HG03097 (cell line): ENCODE measurements around the gene PSMG4.

Experiments
- ATAC-seq: cut with Tn5 transposase; IDR thresholded peaks from one replicate; pipeline ENCODE4 v1.9.1; 2021; ENCODE audit not compliant: unreplicated experiment, low FRiP score

The PSMG4 gene

DNA sequence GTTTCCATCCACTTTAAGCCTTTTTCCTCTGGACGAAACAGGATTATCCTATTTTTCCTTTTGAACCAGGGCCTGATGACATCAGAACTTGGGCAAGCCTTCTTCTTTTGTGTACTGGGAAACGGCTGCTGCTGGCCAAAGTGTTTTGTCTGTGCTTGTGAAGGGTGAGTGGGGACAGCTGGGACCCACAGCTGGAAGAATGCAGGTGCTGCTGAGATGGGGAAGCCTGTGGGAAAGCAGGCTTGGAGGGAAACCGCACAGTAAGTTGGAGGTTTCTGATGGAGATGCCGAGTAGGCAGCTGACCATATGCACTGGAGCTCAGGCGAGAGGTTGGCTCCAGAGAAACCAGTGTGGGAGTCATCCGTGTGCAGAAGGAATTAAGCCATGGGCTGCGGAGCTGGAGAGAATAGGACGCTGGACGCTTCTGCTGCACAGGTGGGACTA is 8.5 kb upstream of the PSMG4 start:
- ATAC-seq: no peak

DNA sequence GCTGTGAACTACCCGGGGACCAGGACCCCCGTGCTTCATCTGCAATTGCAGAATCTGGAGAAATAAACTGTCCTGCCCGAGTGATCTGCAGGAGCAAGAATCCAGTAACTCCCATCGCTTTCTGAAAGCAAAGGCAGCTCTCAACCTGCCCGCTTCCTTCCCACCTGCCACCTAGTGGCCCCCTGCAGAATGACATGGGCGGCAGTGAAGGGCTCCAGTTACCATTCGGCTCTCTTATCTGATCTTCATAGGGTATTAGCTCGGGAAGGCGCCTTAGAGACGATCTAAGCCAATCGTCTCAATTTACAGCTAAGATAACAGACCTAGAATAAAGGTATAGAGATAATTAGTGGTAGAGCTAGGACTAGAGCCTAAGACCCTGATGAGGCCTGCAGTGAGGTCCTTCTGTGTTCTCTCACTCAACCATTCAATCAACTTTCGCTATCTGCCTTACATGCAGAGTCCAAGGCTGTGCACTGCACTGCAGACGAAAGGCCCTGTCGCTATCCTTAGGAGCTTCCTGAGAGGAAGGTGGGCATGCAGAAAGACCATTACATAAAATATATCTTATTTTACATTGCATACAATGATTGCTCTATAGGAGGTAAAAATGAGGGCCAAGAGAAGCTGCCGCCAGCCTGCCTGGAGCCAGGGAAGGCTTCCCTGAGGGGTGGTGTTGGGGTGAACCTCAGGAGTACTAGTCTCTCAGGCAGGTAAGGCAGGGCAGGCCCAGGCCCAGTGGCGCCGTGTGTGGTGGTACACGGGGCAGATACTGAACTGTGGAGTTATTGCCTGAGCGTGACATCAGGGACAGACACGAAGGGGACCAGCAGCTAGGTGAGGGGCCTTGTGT is 7.1 kb upstream of the PSMG4 start:
- peak; percentile 57 for ATAC-seq

DNA sequence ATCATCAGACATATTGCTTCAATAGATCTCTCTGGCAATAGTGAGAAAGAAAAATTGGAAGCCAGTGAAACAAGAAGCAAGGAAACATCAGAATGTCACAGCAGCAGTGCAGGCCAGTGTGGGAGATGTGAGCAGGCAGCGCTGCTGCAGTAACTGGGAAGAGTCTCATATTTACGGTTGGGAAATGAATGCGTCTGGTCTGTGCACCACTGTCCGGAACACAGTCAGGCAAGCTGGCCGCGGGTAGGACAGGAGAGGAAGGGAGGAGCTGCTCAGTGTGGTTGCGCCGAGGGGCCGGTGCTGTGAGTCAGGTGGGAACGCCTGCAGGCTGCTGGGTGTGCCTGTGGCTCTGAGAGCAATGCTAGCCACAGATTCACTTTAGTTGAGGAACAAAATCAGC is 6.4 kb upstream of the PSMG4 start:
- ATAC-seq: no peak

DNA sequence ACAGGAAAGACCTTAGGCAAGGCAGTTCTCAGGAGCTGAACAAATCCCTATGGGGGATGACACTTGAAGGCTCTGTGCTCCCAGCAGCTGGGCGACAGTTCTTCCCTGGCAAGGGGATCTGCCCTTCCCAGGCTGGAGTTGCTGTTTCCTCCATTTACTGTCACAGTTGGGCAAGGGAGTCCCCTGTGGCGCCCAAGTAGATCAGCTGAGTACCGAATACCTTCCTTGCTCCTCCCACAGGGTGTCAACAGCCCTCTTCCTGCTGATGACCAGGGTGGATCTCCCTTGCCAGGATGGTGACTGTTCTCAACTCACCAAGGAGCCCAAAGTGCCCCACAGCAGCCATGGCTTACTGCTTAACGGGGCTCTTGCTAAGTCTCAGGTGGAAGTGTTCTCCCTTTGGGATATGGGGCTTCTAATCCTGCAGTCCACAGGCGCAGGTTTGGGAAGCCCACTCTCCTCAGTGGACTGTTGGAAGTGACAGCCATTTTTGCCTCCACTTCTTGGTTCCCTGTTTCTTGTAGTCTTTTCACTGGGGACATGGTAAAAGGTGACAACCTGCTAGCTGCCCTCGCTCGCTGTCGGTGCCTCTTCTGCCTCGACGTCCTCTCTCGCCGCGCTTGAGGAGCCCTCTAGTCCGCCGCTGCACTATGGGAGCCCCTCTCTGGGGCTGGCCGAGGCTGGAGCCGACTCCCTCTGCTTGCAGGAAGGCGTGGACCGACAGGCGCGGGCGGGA is 5.7 kb upstream of the PSMG4 start:
- ATAC-seq: no peak

DNA sequence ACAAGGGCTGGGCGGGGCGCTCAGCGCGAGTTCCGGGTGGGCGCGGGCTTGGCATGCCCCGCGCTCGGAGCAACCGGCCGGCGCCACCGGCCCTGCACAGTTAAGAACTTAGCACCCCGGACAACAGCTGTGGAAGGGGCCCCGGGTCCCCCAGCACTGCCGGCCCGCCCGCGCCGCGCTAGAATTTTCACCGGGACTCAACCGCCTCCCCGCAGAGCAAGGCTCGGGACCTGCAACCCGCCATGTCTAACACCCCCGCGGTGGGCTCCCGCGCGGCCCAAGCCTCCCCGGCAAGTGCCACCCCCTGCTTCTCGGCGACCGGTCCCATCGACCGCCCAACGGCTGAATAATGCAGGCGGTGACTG is 5.2 kb upstream of the PSMG4 start:
- ATAC-seq: no peak

DNA sequence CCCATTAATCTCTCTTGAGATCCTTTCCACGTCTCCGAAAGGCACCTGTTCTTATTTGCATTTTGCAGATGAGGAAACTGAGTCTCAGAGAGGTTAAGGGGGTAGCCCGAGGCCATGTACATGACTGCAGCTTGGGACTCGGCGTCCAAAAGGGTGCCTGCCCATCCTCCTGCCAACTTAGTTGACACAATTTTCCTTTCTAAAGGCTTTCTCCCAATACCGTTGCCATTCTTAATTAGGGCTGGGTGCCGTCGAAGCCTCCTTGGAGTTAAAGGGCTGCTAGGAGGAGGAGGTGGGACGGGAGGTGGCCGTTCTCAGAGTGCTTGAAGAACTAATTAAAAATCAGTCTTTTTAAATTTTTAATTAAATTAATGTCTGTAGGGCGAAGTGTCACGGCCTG is 546 bp upstream of the PSMG4 start:
- no peak for ATAC-seq

DNA sequence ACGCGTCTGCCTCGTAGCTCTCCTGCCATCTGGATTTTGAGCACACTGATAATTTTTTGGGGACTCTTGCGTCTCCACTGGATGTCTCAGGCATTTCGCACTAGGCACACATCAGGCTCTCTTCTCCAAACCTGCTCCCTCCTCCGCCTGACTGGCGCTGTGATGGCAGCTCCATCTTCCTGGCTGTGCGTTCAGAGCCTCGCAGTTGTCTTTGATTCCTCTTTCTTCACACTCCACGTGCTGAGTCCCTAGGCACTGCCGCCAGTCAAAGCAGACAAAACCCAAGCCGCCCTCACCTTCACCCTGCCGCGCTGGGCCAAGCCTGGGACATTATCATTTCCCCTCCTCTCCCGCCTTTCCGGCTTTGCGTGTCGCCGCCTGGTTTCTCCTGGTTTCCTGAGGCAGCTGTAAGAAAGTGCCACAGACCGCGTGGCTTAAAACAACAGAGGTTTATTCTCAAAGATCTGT is 778 bp downstream of the PSMG4 start:
- peak; percentile 11 for ATAC-seq

DNA sequence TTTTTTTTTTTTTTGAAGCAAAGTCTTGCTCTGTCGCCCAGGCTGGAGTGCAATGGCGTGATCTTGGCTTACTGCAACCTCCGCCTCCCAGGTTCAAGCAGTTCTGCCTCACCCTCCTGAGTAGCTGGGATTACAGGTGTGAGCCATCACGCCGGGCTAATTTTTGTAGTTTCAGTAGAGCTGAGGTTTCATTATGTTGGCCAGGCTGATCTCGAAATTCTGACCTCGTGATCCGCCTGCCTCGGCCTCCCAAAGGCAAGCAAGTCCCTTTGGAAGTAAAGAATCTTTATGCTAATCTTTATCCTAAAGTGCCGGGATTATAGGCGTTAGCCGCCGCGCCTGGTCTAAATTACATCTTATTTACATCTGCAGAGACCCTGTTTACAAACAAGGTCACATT is 1.5 kb downstream of the PSMG4 start:
- ATAC-seq: no peak

DNA sequence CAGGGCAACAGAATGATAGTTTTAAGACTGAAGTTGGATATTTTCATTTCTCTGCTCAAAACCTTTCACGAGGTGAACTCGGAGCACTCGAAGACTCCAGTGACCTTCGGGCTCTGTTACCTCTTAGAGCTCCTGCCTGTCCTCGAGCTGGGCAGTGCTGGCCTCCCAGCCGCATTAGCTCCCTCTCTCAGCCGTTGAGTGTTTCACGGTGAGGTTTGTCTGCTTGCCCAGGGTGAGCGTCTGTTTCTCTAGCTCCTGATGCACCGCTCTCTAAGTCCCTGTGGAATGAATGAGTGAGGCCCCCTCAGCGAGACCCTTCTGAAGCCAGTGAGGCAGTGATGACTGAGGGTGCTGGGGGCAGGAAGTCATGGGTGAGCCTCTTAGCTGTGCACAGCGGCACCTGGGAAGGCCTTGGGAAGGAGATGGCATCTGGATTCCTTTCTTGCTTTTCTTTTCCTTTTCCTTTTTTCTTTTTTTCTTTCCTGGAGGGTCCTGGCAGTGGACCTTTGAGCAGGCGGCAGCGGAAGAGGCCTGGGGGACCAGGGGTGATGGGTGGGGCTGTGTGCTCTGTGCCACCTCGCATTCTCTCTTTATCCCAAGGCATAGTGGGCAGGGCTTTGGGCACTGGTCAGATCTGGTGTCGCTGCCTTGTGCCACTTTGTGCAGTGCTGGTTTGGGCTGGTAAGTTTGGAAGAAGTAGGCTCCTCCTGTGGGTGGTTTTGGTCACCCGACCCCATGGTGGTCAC is 2.2 kb downstream of the PSMG4 start:
- ATAC-seq: no peak

DNA sequence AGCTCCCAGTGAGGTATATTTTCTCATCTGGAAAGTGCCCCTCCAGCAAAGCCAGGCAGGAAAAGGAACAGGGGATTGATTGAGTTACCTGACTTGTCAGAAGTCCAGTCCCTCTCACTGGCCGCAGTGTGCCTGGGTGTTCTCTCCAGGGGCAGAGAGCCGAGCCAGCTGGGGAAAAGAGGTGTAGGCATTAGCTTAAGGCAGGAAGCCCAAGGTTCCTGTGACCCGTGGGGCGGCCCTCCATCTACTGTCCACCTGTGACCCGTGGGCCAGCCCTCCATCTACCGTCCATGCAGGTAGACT is 2.7 kb downstream of the PSMG4 start:
- no peak for ATAC-seq

DNA sequence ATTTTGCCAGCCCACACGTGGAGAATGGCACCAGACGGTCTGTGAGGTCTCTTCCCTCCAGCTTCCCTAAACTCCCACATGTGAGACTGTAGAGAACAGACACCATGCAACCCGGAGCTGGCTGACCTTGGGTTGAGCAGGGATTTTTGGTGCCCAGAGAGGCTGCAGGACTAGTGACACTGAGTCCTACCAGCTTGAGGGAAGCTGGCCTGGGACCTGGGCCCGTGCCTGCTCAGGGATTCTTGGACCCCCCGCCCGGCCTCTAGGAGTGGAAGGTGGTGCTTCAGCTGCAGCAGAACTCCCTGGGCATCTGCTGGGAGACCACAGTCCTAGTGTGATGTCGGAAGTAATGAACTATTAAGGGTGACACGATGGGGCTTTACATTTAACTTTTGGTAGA is 3.2 kb downstream of the PSMG4 start:
- no peak for ATAC-seq

DNA sequence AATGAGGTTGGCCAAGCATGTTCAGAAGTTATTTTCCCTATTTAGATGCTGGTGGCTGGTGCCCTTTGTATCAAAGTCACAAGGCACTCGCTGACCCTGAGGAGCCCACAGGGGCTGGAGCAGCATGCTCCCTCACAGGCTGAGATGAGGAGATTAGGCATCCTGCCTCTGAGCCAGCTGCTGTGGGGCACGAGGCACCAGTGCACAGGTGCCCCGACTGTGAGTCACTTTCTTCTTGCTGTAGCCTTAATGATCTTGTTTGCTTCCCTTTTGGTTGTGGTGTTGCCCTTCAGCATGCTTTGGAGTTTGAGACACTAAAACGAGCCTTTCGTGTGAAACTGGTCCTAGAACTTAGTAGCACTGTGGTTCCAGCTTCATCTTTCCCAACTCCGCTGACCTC is 4.3 kb downstream of the PSMG4 start:
- no peak for ATAC-seq

DNA sequence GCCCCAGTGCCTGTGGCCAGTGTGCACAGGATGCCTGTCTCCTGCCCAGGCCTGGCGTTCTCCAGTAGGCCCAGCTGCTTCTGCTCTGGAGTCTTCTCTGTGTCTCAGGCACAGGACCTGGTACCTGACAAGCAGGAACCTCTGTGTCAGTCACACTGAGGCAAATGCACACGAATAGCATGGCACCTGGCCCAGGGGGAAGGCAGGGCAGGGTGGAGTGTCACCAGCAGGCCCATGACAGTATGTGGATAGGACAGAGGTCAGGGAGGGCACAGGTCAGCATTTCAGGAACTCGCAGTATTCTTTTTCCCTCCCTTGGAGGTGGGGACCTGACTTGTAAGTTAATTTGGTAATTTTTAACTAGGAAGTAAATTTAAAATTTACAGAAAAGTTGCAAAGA is 5.6 kb downstream of the PSMG4 start:
- no peak for ATAC-seq

DNA sequence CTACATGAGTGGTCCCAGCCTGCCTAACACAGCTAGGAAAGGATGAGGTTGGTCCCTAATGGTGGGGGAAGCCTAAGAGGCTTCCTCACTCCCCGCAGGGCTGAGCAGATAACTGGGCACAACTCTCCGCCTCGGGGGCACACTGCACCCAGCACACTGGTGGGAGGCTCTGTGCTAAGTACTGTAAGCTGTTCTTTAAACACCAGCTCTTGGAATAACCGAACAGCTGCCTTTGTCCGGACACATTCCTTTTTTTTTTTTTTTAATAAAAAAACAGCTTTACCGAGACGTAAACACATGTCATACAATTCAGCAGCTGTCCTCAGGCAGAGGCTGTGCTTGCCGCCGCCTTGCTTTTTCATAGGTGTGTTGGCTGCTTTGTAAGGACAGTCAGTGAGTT is 6.9 kb downstream of the PSMG4 start:
- ATAC-seq: no peak

DNA sequence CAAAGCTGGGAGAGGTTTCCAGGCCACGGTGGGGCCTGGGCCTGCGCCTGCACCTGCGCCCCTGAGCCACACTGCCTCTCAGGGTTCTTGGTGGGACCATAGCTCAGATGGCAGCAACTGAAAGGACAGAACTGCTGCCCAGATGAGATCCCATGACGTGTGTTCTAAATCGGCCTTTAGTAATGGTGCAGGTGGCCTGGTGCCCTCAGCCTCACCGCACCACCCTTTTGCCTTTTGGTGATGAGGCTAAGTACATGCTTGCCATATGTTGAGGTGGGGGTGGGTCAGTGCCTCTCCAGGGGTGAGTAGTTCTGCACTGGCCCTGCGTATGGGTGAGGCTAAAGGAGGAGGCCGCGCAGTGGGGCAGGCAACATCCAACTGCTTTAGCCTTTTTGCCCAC is 7.4 kb downstream of the PSMG4 start:
- no peak for ATAC-seq

DNA sequence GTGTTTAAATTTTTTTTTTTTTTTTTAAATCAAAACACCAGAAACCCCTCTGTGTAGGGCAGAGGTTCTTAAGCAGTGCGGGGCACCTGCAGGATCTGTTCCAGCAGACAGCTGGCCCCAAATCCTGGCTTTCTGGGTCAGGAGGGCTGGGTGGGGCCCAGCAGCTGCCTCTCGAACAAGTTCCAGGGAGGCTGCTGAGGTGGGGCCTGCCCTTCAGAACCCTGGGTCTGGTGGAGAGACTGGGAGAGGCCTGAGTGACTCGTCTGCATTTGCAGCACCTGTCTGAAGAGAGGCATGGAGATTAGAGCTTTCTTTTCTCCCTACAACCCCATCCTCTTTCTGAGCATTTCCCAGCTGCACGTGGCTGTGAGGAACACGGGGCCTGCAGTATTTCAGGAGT is 8.4 kb downstream of the PSMG4 start:
- ATAC-seq: no peak

DNA sequence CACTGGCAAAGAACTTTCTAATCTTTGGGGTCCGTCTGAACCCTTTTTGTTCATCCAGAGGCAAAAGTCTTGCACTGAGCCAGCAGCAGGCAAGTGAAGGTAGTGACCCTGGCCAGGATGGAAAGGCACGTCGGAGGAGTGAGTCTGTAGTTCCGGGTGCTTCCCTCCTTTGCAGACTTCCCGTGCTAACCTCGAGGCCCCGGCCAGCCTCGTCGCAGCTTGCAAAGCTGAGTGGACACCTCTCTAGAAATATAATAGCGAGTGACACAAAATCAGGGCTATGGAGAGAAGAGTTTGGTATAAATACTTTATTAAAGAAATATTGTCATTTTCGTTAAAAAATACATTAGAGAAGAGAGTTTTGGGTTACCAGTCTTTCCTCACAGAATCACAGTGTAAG is 9.9 kb downstream of the PSMG4 start:
- no peak for ATAC-seq

DNA sequence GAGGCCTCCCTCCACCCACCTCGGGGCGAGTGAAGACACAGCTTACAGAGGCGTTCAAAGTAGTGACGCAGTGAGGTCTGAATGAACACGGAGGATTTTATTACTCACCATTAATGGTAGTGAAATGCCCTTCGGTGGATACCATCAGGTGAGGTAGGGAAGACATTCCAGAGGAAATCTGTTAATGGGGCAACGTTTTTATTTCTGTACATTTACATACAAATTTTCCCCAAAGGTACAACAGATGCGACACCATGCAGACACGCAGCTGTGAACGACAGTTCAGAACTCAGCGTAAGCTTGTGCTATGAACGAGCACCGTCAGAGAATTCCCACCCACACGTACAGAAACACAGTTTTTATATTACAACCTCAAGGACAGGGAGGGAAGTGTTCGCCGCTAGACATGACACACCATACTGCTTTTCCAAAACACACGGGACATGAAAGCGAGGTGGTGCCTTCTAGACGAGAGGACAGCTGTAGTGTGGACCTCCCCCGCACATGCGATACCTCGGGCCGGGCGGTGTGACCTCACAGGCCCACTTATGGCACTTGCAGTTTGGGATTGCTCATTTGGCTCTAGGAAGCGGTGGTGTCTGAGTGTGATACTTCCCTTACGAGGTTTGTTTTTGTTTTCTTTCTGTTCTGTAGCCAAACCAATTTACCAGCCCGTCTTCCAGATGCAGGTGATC is 10.7 kb downstream of the PSMG4 start:
- ATAC-seq: no peak

DNA sequence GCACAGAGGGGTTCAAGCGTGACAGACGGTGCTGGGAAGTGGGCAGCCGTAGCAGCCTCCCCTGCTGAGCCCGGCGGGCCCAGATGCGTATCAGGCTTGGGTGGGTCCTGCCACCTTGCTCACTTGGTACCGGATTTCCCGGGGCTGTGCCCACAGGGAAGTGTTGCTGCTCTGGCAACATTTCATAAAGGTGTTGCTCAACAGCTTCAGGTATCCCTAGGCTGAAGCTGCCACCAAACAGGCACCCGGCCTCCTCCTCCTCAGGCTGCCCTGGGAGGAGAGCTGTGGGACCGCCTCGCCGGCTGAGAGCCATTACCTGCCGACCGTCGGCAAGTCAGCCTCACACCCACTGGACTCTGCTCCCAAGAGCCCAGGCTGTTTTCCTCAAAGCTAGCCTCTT is 11.5 kb downstream of the PSMG4 start:
- no peak for ATAC-seq

DNA sequence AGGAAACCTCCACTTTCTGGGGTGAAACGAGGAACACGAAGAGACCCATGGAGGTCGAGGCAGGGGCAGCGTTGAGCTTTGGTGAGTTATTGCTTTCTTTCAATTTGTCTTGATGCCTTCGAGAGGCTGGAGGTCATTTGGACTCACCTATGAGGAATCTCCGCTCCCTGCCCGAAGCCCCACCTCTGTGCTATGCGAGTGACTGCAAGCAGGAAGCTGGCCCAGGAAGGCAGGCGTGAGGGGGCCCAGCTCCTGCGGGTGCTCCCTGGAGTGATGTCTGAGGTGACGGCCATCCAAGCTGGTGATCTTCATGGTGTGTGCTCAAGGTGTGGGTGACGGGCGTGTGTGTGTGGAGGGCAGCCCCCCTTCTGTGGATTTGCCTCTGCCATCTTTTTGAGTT is 13.0 kb downstream of the PSMG4 start:
- ATAC-seq: no peak
